ENCODE data around the gene NETO2. TPM values are rescaled to one million over a fixed set of nuclear protein-coding genes. Genes with fewer than 3 reads are reported as not detected.

NETO2 gene
- total and polyA plus RNA-seq, 10 of the 15 experiments (the other 5 are each of a cell fraction or from before 2014, with no cell fraction given) = 8.5 to 53.1 (median 27.0) TPM

DNA sequence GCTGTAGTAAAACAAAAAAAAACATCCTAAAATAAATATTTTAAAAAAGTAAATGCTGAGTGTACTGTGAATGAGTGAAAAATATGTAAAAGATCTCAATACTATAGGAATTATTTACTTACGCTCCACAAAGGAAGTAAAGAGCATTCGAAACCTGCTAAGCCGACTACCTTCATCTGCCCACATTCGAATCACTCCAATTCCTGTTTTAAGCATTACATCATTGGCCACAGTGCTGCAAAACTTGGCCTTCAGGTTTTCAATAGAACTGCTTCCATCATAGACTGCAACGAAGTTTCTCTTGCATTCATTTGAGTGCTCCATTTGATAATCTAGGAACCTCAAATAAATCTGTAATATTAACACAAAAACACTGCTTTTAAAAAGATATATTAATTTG is 34.4 kb downstream of the NETO2 start:
- Histone ChIP-seq H3K4me1 (ENCODE audit: control insufficient read depth, insufficient read depth, low read length) (no peaks in the 10 kb centered on the region), H3K9ac (ENCODE audit: control insufficient read depth, insufficient read depth, low read length) (no peak overlapping the region), H3K4me3 (no peak overlapping the region), H3K4me2 (ENCODE audit: control insufficient read depth, insufficient read depth) (no peak overlapping the region), H3K27me3 (replicated peaks in 1 of 2; ENCODE audit: control insufficient read depth in 2 of 2, insufficient read depth in 2 of 2, low read length in 1 of 2) (no peaks in the 10 kb centered on the region), H3K79me2 (ENCODE audit: control insufficient read depth, insufficient read depth, low read length) (no peaks in the 10 kb centered on the region), H4K20me1 (ENCODE audit: control insufficient read depth, insufficient read depth) (no peaks in the 10 kb centered on the region), H3K27ac (ENCODE audit: control insufficient read depth, insufficient read depth) (no peak overlapping the region), H3K9me3 (replicated peaks; ENCODE audit: control insufficient read depth, insufficient read depth, low read length) (no peaks in the 10 kb centered on the region), H3K36me3 (ENCODE audit: control insufficient read depth in 2 of 2, insufficient read depth in 2 of 2, low read length in 1 of 2) (peaks cover 0 to 1% of the 10 kb centered on the region in 2 experiments; a peak in 3 of 4 replicates), H2AFZ (ENCODE audit: control insufficient read depth, low read depth, low read length) (no peak overlapping the region)
- TF ChIP-seq, protein P1, sequence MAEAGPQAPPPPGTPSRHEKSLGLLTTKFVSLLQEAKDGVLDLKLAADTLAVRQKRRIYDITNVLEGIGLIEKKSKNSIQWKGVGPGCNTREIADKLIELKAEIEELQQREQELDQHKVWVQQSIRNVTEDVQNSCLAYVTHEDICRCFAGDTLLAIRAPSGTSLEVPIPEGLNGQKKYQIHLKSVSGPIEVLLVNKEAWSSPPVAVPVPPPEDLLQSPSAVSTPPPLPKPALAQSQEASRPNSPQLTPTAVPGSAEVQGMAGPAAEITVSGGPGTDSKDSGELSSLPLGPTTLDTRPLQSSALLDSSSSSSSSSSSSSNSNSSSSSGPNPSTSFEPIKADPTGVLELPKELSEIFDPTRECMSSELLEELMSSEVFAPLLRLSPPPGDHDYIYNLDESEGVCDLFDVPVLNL (IDR thresholded peaks at IDR 0.05; ENCODE audit: low read depth, low read length) = no peak
- no peak for TF ChIP-seq SRF (IDR thresholded peaks at IDR 0.05; ENCODE audit: low read depth in 2 of 2, low read length in 2 of 2)
- TF ChIP-seq ESRRA (IDR thresholded peaks at IDR 0.05; ENCODE audit: low read length) = no peak
- TF ChIP-seq, protein P2, sequence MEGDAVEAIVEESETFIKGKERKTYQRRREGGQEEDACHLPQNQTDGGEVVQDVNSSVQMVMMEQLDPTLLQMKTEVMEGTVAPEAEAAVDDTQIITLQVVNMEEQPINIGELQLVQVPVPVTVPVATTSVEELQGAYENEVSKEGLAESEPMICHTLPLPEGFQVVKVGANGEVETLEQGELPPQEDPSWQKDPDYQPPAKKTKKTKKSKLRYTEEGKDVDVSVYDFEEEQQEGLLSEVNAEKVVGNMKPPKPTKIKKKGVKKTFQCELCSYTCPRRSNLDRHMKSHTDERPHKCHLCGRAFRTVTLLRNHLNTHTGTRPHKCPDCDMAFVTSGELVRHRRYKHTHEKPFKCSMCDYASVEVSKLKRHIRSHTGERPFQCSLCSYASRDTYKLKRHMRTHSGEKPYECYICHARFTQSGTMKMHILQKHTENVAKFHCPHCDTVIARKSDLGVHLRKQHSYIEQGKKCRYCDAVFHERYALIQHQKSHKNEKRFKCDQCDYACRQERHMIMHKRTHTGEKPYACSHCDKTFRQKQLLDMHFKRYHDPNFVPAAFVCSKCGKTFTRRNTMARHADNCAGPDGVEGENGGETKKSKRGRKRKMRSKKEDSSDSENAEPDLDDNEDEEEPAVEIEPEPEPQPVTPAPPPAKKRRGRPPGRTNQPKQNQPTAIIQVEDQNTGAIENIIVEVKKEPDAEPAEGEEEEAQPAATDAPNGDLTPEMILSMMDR (IDR thresholded peaks at IDR 0.05 in 2 of 3, conservative IDR thresholded peaks at IDR 0.05 in 1 of 3; ENCODE audit: control insufficient read depth in 2 of 3, extremely low read depth in 1 of 3, insufficient read depth in 1 of 3, low read depth in 3 of 3, low read length in 3 of 3) = no peak
- TF ChIP-seq TCF3 (IDR thresholded peaks at IDR 0.05; ENCODE audit: borderline replicate concordance, insufficient read depth, low read depth, low read length) = no peak
- no peak for TF ChIP-seq EGR1 (IDR thresholded peaks at IDR 0.05; ENCODE audit: borderline replicate concordance in 1 of 2, low read depth in 2 of 2, low read length in 2 of 2)
- no peak for TF ChIP-seq CBFB (IDR thresholded peaks at IDR 0.05; ENCODE audit: low read depth)
- no peak for TF ChIP-seq ZNF274 (IDR thresholded peaks at IDR 0.05; ENCODE audit: insufficient read depth, insufficient read length)
- no peak for TF ChIP-seq ATF7 (IDR thresholded peaks at IDR 0.05; ENCODE audit: low read depth)
- ChIA-PET CTCF (interaction anchor here (1.0 to 3.0 kb wide), 3 partner anchors 14 to 72 kb away, joined by 3 to 13 read pairs (median 6); no protein-coding TSS in a partner anchor), POLR2A (interaction anchor here (0.6 kb wide), 1 partner anchor 62 kb away, joined by 4 read pairs; no protein-coding TSS in a partner anchor), RAD21 (ENCODE audit: unreplicated experiment) (no interaction called here), SMC1A (ENCODE audit: uncharacterized antibody, unreplicated experiment) (interaction anchor here (1.5 kb wide), 1 partner anchor 62 kb away, joined by 4 read pairs; no protein-coding TSS in a partner anchor)
- no TSS peak for BruUV-seq (replicated peaks)
- FAIRE-seq (no peak), DNase-seq (ENCODE audit: low read depth, low spot score) (no peak), ATAC-seq (no peak)
- intact Hi-C loops (cut with micrococcal nuclease; ENCODE audit: unreplicated experiment) (no loop called here), in situ Hi-C loops (cut with MboI) (no loop called here)
- 88% methylated on average over 5 of the region's 5 CpGs for WGBS (ENCODE audit: insufficient coverage, insufficient replicate concordance, low lambda C conversion rate, missing lambda C conversion rate)

Data from GM12878 (cell line).